Right renal pelvis (tissue), 4 donors: Measurements from ENCODE around the gene ZMAT3. TPM values are rescaled to one million over a fixed set of nuclear protein-coding genes. Genes with fewer than 3 reads are reported as not detected.

Source experiments
- polyA plus RNA-seq, 4 donors: library from polyadenylated mRNA; unstranded; fragments of 120-200 nt; gene quantifications; one replicate each; pipeline ENCODE4 v1.2.1, GENCODE V29; 2013; ENCODE audit not compliant: insufficient read length in 4 of 4

Gene ZMAT3
- polyA plus RNA-seq, 4 donors: 9.1 to 11.0 (median 10.3) TPM

Other genes starting within 250 kb of the ZMAT3 start
- gene PIK3CA, start 76.5 kb upstream of the ZMAT3 start, polyA plus RNA-seq: 10 to 100 TPM; 24.0 to 34.1 (median 30.7) TPM
- gene KCNMB3, start 179.3 kb upstream of the ZMAT3 start, polyA plus RNA-seq: 1 to 10 TPM; 4.8 to 7.3 (median 6.2) TPM